ENCODE data around the gene BAIAP2L1.

The BAIAP2L1 gene

DNA sequence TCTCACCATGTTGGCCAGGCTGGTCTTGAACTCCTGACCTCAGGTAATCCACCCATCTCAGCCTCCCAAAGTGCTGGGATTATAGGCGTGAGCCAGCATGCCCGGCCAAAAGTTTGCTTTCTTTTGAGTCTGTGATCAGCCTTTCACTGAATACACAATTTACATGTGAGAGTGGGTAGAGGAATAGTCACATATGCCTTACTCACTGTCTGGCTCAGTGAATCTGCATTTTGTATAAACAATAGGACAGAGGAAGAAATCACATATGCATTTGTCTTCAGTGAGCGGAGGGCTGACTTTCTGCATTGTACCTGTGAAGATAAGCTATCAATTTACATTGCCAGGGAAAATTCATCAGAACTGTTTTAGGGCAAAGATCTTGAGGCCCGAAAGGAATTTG is 146.4 kb downstream of the BAIAP2L1 start:
- no peak overlapping the region for H3K4me3 ChIP-seq (ENCODE audit: low read length)

GRCh38 chr7:98252425-98253054 is 148.3 kb downstream of the BAIAP2L1 start:
- H3K4me3 ChIP-seq (ENCODE audit: low read length) = peak overlapping the region; percentile 87
- DNase-seq (ENCODE audit: low read depth, low spot score) = no peak

More for the DNA sequence above, 146.4 kb downstream of the BAIAP2L1 start:
- DNase-seq (ENCODE audit: low read depth, low spot score) = no peak

GRCh38 chr7:98251601-98252424 is 149.1 kb downstream of the BAIAP2L1 start, which contains the start of gene TECPR1:
TSS of gene TECPR1 (minus strand) at chr7:98252232. CDS start at chr7:98246146, 6,086 bp downstream.
- peak; percentile 70 for DNase-seq (ENCODE audit: low read depth, low spot score)
- peak within 1 kb of the TSS; percentile 87 for H3K4me3 ChIP-seq (ENCODE audit: low read length)

GRCh38 chr7:98251231-98251600 is 149.7 kb downstream of the BAIAP2L1 start:
- peak; percentile 56 for DNase-seq (ENCODE audit: low read depth, low spot score)
- peak overlapping the region; percentile 87 for H3K4me3 ChIP-seq (ENCODE audit: low read length)

- peak overlapping the region; percentile 87 for H3K4me3 ChIP-seq (ENCODE audit: low read length)
- peak; percentile 67 for DNase-seq (ENCODE audit: low read depth, low spot score)
Observed at GRCh38 chr7:98250789-98251188, 150.1 kb downstream of the BAIAP2L1 start.

GRCh38 chr7:98249106-98249505 is 151.8 kb downstream of the BAIAP2L1 start:
- DNase-seq (ENCODE audit: low read depth, low spot score) = no peak
- no peak overlapping the region for H3K4me3 ChIP-seq (ENCODE audit: low read length)

- no peak overlapping the region for H3K4me3 ChIP-seq (ENCODE audit: low read length)
- no peak for DNase-seq (ENCODE audit: low read depth, low spot score)
Observed at GRCh38 chr7:98248156-98248555, 152.7 kb downstream of the BAIAP2L1 start.

DNA sequence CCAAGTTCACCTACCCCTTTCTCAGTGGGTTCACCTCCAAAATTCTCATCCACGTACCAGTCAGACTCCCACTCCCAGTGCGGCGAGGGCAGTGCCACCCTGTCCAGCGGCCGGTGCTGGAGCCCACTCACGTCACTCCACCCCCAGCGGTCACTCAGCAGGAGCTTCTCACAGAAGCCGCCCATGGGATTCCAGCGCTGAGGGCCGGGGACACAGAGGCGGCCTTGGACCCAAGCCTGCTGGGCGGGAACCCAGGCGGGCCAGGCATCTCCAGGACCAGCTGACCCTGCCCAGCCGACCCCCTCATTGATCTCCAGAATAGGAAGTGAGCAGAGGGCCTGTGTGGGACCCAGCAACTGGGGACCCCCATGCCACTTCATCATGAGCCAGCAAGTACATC is 156.0 kb downstream of the BAIAP2L1 start:
- no peak overlapping the region for H3K4me3 ChIP-seq (ENCODE audit: low read length)

GRCh38 chr7:98242934-98243333 is 158.0 kb downstream of the BAIAP2L1 start:
- no peak for DNase-seq (ENCODE audit: low read depth, low spot score)
- H3K4me3 ChIP-seq (ENCODE audit: low read length) = no peak overlapping the region

More for the DNA sequence above, 156.0 kb downstream of the BAIAP2L1 start:
- no peak for DNase-seq (ENCODE audit: low read depth, low spot score)

DNA sequence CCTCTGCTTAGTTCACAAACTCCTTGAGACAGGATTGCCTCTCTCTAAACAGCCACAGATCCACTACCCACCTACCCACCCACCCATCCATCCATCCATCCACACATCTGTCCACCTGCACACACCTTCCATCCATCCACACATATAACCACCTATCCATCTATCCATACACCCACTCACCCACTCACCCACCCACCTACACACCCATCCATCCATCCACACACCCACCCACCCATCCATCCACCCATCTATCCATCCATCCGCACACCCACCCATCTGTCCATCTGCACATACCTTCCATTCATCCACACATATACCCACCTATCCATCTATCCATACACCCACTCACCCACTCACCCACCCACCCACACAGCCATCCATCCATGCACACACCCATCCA is 158.5 kb downstream of the BAIAP2L1 start:
- H3K4me3 ChIP-seq (ENCODE audit: low read length) = no peak overlapping the region
- DNase-seq (ENCODE audit: low read depth, low spot score) = no peak

GRCh38 chr7:98241674-98242241 is 159.1 kb downstream of the BAIAP2L1 start:
- H3K4me3 ChIP-seq (ENCODE audit: low read length) = no peak overlapping the region
- no peak for DNase-seq (ENCODE audit: low read depth, low spot score)

Measured in Jurkat, Clone E6-1 (cell line).